HTR-8/SVneo (cell line): ENCODE results near the gene MAML1.

Source experiments
- DNase-seq: peaks from one replicate; pipeline ENCODE4 v3.0.0; 2011; ENCODE audit warnings: low spot score, mixed read lengths; ENCODE audit not compliant: insufficient read length
- FAIRE-seq: peaks from 2 replicates; lab custom pipeline; 2011; peaks lifted over from hg19 to GRCh38; lab: Jason Lieb, UNC

The MAML1 gene

DNA sequence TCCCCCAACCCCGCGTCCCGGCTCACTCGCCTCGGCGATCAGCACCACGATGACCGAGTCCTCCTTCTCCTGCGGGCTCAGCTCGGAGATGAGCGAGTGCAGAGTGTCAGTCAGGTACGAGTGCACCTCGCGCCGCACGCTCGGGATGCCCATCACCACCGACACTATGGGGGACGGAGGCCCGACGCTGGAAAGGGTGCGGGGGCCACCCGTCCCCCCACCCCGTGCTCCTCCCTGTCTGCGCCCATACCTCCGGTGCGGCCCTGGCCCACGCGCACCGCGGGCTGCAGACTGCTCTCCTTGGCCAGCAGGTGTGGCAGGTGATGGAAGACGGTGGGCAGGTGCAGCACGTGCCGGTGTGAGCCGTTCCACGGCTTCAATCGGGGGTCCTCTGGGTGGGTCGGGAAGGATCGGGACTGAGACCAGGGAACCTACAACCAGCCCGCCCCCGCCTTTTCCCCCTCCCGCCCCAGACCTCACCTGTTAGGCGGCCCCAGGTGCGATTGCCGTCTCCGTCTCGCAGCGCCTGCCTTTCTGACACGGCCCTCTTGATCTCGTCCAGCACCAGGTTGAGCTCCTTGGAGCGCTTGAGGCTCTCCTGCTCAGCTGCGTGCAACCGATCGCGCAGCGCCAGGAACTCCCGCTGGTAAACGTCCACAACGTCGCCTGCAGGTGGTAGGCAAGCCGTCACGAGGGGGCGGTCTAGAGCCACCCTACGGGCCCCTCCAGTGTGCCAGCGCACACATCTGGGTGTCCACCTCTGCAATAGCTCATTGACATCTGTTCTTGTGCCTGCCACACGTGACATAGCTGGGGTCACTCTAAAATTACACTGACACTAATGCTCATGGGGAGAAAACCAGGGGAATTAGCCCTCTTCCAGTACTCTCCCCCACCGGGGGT, 68.9 kb downstream of the MAML1 start:
- no peak for FAIRE-seq
- no peak for DNase-seq

DNA sequence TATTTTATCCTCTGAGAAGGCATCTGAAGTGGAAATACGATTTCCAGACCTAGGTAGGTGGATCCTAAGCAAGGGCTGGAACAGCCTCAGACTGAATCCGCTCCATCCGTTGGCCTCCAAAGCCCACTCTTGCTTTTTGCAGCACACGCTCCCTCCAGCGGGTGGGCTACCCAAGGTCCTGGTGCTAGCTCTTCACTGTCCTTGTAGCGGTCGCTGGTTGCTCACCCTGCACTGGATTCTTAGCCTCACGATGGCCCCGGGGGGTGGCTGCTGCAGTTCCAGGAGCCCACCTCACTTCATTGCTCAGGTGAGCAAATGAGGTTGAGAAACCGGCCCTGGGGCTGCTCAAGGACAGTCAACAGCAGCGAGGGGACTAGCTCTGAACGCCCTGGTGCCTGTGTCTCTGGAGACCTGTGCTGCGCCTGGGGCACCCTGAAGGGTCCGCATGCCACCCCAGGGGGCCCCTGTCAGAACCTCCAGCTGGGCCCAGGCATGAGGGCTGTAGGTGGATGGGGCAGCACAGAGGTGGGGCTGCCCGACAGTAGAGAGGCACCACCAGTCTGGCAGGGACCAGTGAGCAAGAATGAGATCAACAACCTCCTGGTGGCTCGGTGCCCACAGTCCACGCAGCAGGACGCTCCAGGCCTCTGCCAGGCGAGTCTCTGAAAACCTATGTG, 69.7 kb downstream of the MAML1 start:
- DNase-seq (no peak), FAIRE-seq (no peak)

DNA sequence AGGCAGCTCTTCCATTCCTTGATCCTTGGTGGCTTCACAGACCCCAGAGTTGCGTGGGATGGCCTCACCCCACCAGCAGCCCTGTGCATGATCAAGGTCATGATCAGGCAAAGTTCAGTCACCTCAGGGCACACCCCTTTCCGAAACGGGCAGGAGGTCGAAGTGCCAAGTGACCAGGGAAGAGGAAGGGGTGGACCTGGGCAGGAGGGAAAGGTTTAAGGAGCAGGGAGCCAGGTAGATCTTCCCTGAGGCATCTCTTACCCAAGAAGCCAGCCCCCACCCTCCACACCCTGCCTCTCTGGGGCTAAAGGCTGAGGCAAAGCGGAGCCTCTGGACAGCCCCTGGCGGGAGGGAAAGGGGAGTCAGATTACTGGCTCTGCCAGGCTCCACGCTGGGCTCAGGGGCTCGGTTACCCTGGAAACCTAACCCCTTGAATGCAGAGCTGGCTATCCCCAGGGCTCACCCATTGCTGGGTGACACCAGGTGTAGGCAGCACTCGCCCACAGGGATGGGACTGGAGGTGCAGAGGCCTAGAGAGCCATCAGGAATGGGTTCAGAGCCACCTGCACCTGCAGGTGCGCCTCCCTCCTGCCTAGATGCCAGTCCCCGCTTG, 70.4 kb downstream of the MAML1 start:
- DNase-seq (no peak), FAIRE-seq (peak; percentile 59)

DNA sequence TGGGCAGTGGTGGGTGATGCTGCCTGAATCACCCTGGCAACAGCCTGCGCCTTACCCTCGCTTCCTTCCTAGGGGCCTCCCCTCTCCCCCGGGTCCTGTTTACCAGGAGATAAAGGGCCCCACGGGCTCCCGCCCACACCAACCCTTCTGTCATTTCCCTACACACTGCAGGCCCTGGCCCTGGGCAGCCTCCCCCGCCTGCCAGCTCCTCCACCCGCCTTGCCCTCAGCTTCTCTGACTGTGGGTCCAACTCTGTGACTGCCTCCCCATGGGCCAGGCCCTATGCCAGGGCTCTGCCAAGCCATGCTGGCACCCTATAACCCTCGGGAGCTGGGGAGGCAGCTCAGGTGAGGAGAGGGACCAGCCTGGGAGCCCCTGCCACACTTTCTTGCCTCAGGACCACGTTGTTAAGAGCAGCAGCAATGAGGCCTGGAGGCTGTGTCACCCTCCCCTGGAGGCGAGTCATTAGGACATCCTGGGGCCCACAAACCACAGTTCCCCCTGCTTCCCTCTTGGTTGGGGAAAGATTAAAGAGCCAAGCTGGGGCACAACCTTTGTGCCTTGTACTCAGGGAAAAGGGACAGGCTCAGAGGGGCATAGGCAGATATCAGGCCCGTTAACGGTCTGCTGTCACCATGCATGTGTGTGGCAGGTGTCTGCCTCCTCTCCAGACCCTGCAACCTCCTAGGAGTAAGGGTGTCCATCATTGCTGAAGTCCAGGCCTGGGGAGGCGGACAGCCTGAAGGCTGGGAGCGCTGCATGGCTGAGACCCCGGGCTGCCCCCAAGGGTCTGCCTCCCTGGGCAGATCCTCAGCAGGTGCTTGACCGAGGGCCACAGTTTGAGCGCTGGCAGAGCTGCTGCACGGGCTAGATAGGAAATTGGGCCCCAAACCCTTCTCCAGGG, 71.3 kb downstream of the MAML1 start:
- peak; percentile 75 for FAIRE-seq
- DNase-seq, result no peak

DNA sequence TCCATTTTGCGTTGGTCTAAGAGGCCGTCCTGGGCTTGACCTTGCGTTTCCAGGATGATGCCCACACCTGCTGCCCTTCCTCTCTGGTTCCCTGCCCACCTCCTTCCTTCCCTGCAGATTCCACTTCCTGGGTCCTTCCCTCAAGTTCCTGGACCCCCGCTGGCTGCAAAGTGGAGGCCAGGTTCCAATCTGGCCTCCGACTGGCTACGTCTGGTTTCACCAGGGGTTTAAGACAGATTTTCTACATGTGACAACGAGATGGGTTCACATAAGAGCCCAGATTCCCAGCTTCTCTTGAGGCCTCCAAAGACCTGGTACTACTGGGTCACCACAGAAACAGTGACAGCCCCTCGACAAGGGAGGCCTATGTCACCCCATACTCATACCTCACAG, 71.9 kb downstream of the MAML1 start:
- FAIRE-seq (no peak), DNase-seq (no peak)

DNA sequence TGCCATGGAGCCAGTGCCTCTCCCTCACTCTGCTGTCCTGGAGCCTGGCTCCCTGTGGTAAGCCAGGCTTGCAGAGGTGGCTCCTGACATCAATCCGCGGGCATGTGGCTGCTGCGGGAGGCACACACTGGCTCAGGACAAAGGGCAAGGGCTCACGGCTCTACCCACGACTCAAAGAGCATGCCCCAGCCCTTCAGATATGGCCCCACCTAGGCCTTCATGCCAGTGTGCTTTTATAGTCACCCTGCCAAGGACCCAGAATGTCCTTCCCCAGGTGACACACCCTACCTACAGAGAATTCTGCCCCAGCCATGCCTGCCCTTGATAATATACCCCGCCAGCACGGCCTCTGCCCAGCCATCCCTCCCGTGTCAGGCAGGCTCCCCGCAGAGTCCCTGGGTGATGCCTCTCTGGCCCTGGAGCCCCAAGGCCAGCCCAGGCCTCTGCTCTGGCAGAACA, 72.5 kb downstream of the MAML1 start:
- FAIRE-seq, result no peak

DNA sequence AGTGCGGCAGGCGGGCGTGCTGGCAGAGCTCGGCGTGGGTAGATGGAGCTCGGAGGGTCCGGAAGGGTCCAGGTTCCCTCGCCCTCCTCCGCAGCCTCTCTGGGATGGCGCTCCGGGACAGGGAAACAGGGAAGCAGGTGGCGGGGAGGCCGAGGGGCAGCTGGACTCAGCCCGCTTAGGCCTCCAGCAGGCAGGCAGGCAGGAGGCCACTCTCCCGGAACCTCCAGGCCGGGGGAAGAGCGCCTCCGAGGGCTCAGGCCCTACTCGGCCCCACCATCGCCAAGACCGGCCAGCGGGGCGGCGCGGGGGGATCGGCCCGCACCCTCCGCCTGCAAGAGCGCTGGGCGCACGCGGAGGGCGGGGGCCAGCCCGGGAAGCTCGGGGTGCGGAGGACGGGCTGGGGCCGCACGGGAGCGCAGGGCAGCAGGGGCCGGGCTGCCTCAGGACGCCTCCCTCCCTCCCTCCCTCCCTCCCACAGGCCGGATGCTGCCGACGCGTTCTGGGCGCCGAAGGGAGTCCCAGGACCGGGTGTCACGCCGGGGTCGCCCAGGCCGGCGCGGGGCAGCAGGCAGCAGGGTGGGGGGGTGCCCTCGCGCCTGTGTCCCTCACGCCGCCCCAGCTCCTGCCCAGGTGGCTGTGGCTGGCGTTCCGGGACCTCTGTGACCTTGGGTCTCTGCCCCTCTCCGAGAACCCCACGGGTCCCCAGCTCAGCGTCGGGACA, 73.1 kb downstream of the MAML1 start:
- peak; percentile 13 for FAIRE-seq
- no peak for DNase-seq

More for the DNA sequence above, 72.5 kb downstream of the MAML1 start:
- no peak for DNase-seq

DNA sequence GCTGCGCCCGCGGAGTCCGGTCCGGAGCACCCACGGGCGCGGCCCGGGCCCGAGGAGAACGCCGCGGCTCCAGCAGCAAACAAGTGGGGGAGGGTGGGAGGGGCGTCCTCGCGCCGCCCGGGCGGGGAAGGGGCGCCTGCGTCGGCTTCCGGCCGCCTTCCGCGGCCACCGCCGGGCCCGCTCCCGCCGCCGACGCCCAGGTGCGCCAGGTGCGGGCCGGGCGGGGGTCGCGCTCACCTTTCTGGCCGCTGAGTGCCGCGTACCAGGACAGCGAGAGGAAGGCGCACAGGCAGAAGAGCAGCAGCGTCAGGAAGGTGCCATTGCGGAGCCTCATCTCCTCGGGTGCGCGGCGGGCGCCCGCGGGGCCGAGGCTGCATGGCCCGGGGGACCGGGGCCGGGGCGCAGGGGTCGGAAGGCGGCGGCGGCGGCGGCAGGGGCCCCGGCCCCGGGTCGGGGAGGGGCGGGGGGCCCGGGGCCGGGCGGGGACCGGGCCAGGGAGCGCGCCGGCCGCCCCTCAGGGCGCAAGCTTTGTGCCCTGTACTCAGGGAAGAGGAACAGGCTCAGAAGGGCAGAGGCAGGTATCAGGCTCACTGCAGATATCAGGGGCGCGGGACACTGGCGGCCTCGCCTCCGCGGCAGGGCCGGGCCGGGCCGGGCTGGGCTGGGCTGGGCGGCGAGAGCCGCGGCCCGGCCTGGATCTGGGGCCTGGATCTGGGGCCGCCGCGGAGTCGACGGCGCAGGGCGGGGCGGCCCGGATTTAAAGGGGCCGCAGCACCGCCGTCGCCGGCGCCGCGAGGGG, 73.8 kb downstream of the MAML1 start, which contains the start of gene MGAT4B:
MGAT4B (minus strand) TSS at position 617 of the 799 bp plus-strand sequence; CDS start at position 334, 283 bp downstream.
- FAIRE-seq, result no peak

DNA sequence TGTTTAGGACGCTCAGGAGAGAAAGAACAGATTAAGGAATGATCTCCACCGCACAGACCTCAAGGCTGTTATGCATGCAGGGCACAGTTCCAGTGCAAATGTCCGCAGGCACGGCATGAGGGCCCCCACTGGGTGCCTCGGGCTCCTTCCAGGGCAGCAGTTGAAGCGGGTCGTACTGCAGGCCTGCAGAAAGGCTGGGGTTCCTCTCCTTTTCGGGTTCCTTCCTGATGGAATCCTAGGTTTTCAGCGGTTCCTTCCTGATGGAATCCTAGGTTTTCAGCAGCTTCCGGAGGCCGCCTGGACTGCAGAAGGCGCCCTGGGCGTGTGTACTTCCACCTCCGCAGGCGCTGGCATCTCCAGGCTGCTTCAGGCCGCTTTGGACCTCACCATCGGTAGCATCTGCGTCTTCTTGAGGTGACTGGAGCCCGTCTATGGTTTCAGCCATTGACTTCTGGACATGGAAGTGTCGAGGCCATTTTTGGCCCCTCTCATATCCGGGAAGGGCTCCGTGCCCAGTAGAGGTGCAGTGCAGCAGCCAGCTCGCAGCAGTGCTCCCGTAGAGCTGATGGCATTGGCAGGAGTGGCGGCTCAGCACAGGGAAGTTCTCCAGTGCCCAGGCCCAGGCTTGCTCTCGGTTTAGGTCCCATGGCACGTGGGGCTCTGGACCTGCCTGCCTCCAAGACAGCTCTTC, 79.7 kb downstream of the MAML1 start:
- DNase-seq (no peak), FAIRE-seq (no peak)

More for the DNA sequence above, 73.8 kb downstream of the MAML1 start, which contains the start of gene MGAT4B:
- DNase-seq, result peak; percentile 71

DNA sequence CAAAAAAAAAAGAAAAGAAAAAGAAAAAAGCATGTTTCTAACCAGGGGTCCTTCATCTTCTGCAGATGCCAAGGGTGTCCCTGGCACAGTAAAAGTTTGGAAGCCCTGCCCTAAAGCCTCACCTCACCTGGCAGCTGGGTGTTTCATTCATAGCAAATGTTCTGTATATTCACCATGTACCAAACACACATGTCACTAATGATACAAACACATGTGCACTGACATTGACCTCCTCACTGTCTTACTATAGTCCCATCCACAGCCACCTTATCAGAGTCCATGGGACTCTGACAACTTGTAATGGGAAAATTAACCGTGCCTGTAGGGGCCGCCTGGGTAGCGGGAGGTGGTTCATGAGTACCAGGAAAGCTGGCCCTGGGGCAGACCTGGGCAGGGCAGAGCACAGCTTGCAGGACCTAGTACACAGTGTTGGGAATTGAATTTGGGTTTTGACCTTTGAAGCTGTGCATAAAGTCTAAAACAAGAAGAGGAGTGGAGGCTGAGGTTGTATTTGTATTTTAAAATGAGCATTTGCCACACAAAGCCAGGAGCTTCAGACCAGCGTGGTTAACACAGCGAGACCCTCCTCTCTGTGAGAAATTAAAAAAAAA, 80.5 kb downstream of the MAML1 start:
- DNase-seq, result no peak
- no peak for FAIRE-seq

DNA sequence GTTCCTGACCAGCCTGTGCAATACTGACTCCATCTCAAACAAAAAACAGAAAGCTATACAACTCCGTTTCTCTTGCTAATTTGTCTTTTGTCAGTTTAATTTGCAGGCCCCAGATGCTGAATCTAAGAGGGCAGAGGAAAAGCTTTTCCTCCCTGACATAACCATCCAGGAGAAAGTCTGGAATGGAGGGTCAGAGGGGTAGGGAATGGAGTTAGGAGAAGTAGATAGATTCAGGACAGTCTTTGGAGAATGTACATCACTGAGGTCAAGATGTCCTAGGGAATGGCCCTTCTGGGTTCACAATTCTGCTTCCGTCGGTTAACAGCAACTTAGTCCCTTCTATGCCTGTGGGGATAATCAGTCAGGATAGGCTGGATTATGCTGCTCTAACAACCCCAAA, 81.5 kb downstream of the MAML1 start:
- FAIRE-seq, result no peak
- DNase-seq, result no peak

DNA sequence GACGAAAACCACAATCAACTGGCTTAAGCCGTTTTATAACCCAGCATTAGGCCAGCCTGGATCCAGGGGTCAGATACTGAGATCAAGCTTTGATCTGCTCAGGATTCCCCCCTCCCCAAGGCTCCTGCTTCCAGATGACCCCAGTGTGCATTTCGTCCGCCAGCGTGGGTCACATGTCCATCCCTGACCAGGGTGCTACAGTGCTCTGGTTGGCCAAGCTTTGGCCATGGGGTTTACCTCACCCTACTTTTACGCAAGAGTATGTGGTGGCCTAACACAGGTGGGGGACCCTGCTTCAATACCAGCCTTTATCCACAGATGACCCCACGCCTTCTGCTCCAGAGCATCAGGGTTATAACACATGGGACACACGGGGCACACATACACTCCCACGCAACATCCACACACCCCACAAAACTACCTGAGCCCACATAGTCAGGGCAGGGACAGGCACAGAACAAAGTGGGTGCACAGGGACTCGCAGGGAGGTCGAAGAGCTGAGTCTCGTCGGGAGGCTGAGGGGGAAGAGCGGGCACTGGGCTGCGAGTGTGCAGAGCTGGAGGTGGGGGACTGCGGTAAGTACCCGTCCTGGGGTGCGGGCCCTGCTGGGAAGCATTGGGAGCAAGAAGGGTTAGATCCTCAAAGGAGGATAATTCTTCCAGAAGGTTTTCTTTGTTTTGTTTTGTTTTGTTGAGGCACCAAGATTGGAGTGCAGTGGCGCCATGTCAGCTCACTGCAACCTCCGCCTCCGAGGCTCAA, 83.0 kb downstream of the MAML1 start:
- DNase-seq (no peak), FAIRE-seq (no peak)

DNA sequence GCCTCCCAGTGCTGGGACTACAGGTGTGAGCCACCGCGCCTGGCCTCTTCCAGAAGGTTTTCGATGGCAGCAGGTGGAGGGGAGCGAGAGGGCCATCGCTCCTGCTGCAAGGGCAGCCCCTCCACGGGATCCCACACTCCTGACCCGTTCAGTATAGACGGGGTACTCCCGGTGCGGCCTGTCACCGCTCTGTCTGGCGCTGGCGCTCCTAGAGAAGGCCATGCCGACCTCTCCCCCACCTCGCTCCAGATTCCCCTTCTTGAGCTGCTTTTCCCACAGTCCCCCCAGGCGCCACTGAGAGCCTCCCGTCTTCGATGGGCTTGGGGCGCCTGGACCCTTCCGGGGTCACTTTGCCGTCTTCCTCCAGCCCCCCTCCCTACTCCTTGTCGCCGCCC, 83.8 kb downstream of the MAML1 start:
- FAIRE-seq, result no peak
- DNase-seq, result no peak

DNA sequence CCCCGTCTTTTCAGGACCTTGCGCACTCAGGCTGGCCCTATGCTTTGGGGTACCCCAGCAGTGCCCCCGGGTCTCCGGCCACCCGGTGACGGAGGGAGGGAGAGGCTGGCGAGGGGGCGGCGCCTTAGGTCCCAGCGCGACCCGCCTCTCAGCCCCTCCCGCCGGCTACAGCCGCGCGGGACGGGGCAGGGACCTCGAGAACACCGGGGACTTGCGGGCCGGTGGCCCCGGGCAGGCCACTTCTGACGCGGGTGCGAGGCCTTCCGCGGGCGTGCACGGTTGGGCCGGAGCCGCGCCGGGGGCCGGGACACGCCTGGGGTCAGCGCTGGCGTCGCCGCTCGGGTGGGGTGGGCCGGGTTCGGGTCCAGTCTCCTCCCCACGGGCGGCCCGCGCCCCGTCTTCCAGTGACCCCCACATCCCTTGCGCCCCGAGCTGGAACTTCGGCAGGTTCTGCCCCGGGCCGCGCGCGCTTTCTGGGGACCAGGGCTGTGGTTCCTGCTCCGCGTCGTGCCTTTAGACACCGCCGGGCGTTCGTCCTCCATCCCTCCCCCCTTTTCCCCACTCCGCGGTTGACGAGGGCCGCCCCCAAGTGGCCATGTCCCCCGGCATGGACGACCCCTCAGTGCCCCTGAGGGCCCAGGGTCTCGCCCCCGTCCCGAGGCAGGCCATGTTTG, 84.3 kb downstream of the MAML1 start:
- FAIRE-seq (no peak), DNase-seq (no peak)

DNA sequence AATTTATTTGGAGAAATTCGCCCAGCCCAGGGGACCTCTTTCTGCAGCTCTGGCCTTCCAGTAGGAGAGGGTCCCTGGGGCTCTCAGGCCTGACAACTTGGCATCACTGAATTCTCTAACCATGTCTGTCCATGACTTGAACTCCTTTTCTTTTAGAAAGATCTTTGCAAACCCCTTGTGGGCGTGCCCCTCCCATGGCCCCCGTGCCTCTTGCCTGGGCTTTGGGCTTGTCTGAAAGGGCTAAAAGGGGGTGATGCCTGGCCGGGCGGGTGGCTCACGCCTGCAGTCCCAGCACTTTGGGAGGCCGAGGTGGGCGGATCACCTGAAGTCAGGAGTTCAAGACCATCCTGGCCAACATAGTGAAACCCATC, 84.8 kb downstream of the MAML1 start:
- FAIRE-seq (no peak), DNase-seq (no peak)
